A549 (cell line): Measurements from ENCODE around the gene IPO5. TPM values are rescaled to one million over a fixed set of nuclear protein-coding genes. Genes with fewer than 3 reads are reported as not detected.

Experiments
- ATAC-seq, 2 experiments: fragments of 200-7000 bp in 1 of 2; fragments of >200 bp in 1 of 2; cut with Nextera tagmentation in 1 of 2; cut with Tn5 transposase in 1 of 2; 3 replicates each; pipeline versions ENCODE4 v1.8.0 to v1.9.1; 2018 to 2020; ENCODE audit warnings: mild to moderate bottlenecking in 1 of 2, moderate library complexity in 1 of 2
- CTCF ChIA-PET: fragments of 300-600 bp; sonication (Branson Sonifier 250); formaldehyde crosslinking; extraction: SDS; loops from one replicate; lab custom pipeline; 2021; ENCODE audit warnings: antibody characterized with exemption, inconsistent platforms; lab: Yijun Ruan, JAX
- POLR2A ChIA-PET: fragments of 350-600 bp; formaldehyde crosslinking; extraction: SDS; loops from one replicate; lab custom pipeline; 2021; ENCODE audit warnings: antibody characterized with exemption, inconsistent platforms; lab: Yijun Ruan, JAX
- DNase-seq, 2 experiments: peaks; one replicate each; pipeline versions ENCODE4 v3.0.0 to v3.0.0-alpha.2; 2011 to 2016; ENCODE audit warnings: low read depth in 1 of 2, low spot score in 1 of 2
- FAIRE-seq: peaks from 2 replicates; lab custom pipeline; 2011; peaks lifted over from hg19 to GRCh38; lab: Jason Lieb, UNC
- H3K27ac ChIP-seq, 2 experiments: fragments of >200 bp; sonication (Bioruptor Twin); formaldehyde crosslinking; 3 replicates each; pipeline ENCODE4 v1.5.1; 2016 to 2017
- H3K4me1 ChIP-seq: fragments of >200 bp; sonication (Bioruptor Twin); formaldehyde crosslinking; 3 replicates; pipeline ENCODE4 v1.6.1; 2016
- H3K4me2 ChIP-seq: fragments of >200 bp; sonication (Bioruptor Twin); formaldehyde crosslinking; 3 replicates; pipeline ENCODE4 v1.6.1; 2016
- H3K4me3 ChIP-seq: fragments of >200 bp; sonication (Bioruptor Twin); formaldehyde crosslinking; 3 replicates; pipeline ENCODE4 v1.5.1; 2016
- H3K9me3 ChIP-seq: fragments of >200 bp; sonication (Bioruptor Twin); formaldehyde crosslinking; 3 replicates; pipeline ENCODE4 v1.6.1; 2016
- BHLHE40 ChIP-seq: IDR thresholded peaks from 2 replicates; pipeline ENCODE4 v1.6.1; 2012; ENCODE audit warnings: low read depth, low read length, inconsistent platforms
- CTCF ChIP-seq: fragments of >200 bp; sonication (Bioruptor Twin); formaldehyde crosslinking; IDR thresholded peaks from 3 replicates; pipeline ENCODE4 v1.5.1; 2016
- EHMT2 ChIP-seq: fragments of 200-600 bp; sonication (generic); IDR thresholded peaks from 2 replicates; pipeline ENCODE4 v1.6.1; 2016; ENCODE audit warnings: antibody characterized with exemption, low read depth, mild to moderate bottlenecking, moderate library complexity
- ELK1 ChIP-seq: fragments of 150-350 bp; IDR thresholded peaks from 2 replicates; pipeline ENCODE4 v1.6.1; 2014; ENCODE audit warnings: low read depth, mild to moderate bottlenecking, low read length
- EP300 ChIP-seq, 2 experiments: fragments of >200 bp; sonication (Bioruptor Twin); formaldehyde crosslinking; IDR thresholded peaks; 2 replicates in 1 of 2; 3 replicates in 1 of 2; pipeline ENCODE4 v1.6.1; 2016 to 2017
- ESRRA ChIP-seq: fragments of 150-350 bp; IDR thresholded peaks from 2 replicates; pipeline ENCODE4 v1.6.1; 2014; ENCODE audit warnings: mild to moderate bottlenecking, low read length, borderline replicate concordance
- GATA3 ChIP-seq: IDR thresholded peaks from 2 replicates; pipeline ENCODE4 v1.6.1; 2012; ENCODE audit warnings: borderline replicate concordance
- HOXB13 ChIP-seq: fragments of 250-450 bp; sonication (Bioruptor Pico); IDR thresholded peaks from 2 replicates; pipeline ENCODE4 v1.5.0; 2020; ENCODE audit warnings: low read depth, mild to moderate bottlenecking, moderate library complexity
- JUNB ChIP-seq: fragments of >200 bp; sonication (Bioruptor Twin); formaldehyde crosslinking; IDR thresholded peaks from 2 replicates; pipeline ENCODE4 v1.6.1; 2016
- KDM5A ChIP-seq: fragments of 200-600 bp; sonication (generic); IDR thresholded peaks from 2 replicates; pipeline ENCODE4 v1.6.1; 2016; ENCODE audit warnings: antibody characterized with exemption, mild to moderate bottlenecking
- NPAS2 ChIP-seq: fragments of 250-450 bp; sonication (Bioruptor Pico); IDR thresholded peaks from 2 replicates; pipeline ENCODE4 v1.8.0; 2022; ENCODE audit warnings: mild to moderate bottlenecking, moderate library complexity, borderline replicate concordance
- NR3C1 ChIP-seq: fragments of >200 bp; sonication (Bioruptor Twin); formaldehyde crosslinking; IDR thresholded peaks from 3 replicates; pipeline ENCODE4 v1.6.1; 2017
- RAD21 ChIP-seq, 2 experiments: fragments of >200 bp in 1 of 2; sonication (Bioruptor Twin) in 1 of 2; formaldehyde crosslinking in 1 of 2; IDR thresholded peaks in 1 of 2; conservative IDR thresholded peaks in 1 of 2; 2 replicates in 1 of 2; 3 replicates in 1 of 2; pipeline ENCODE4 v1.6.1; 2012 to 2018; ENCODE audit warnings: inconsistent platforms in 1 of 2
- RFX5 ChIP-seq: fragments of 450-650 bp; IDR thresholded peaks from 2 replicates; pipeline ENCODE4 v1.7.1; 2014; ENCODE audit warnings: antibody characterized with exemption, mild to moderate bottlenecking, moderate library complexity
- SMC3 ChIP-seq: fragments of >200 bp; sonication (Bioruptor Twin); formaldehyde crosslinking; IDR thresholded peaks from 3 replicates; pipeline ENCODE4 v1.6.1; 2018; ENCODE audit warnings: inconsistent platforms
- ZC3H11A ChIP-seq: fragments of 450-650 bp; IDR thresholded peaks from 2 replicates; pipeline ENCODE4 v1.6.1; 2014; ENCODE audit warnings: antibody characterized with exemption, mild to moderate bottlenecking
- ZNF302 ChIP-seq: fragments of 250-450 bp; sonication (Bioruptor Pico); IDR thresholded peaks from 2 replicates; pipeline ENCODE4 v1.9.0; 2021; ENCODE audit warnings: inconsistent platforms, mild to moderate bottlenecking, moderate library complexity
- WGBS: methylation state at CpG from one replicate; pipeline ENCODE4 v1.1.6; 2017; ENCODE audit errors: missing lambda C conversion rate; 5-methylcytosine and 5-hydroxymethylcytosine counted together
- polyA plus RNA-seq, 4 experiments: library from polyadenylated mRNA; depleted of rRNA in 3 of 4; stranded (reverse); fragments of >200 nt; fragmentation: RNase III in 1 of 4; extraction: RNeasy Plus Mini Kit Qiagen cat#74134 plus additional on column Dnase treatment in 1 of 4; gene quantifications; 2 replicates in 3 of 4; 3 replicates in 1 of 4; pipeline ENCODE4 v1.2.3, GENCODE V29; 2011 to 2017
- TF ChIP-seq, protein P1 (sequence below): fragments of >200 bp; sonication (Bioruptor Twin); formaldehyde crosslinking; IDR thresholded peaks from 3 replicates; pipeline ENCODE4 v1.6.1; 2016
- TF ChIP-seq, protein P2 (sequence below): fragments of >200 bp; sonication (Bioruptor Twin); formaldehyde crosslinking; IDR thresholded peaks from 2 replicates; pipeline ENCODE4 v1.6.1; 2016

Gene IPO5
- polyA plus RNA-seq, 2 of the 4 experiments (the other 2 are of a cell fraction), result 98.4 to 166 TPM

DNA sequence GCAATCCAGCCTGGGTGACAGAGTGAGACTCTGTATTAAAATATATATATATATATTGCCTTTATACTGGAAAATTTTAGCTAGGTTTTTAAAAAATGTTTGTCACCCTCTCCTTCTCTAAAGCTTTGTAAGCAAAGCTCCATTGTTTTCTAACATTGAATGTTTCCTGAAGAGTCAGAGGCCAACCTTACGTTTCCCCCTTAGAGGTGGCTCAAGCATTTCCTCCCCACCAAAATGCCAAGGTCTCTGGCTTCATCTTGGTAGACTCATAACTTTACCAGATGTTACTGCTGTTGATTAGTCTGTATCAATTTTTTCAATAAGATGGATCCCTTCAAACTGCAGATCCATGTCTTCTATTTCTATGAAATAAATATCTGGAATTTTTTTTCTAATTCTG, 25.2 kb upstream of the IPO5 start:
- Histone ChIP-seq H3K4me1 (no peaks in the 10 kb centered on the region), H3K4me3 (no peak overlapping the region), H3K9me3 (no peaks in the 10 kb centered on the region), H3K27ac (no peak overlapping the region), H3K4me2 (no peak overlapping the region)
- ATAC-seq (no peak), FAIRE-seq (no peak)
- CTCF ChIA-PET, result interaction anchor here (1.3 kb wide), 1 partner anchor 10 kb away, joined by 3 read pairs; no protein-coding TSS in a partner anchor
- TF ChIP-seq BHLHE40 (no peak), ELK1 (no peak)
- TF ChIP-seq, all 56 proteins: peak for 0
- DNase-seq, result no peak
- POLR2A ChIA-PET, result no interaction called here
- 100% methylated on average over 1 of the region's 1 CpG for WGBS

GRCh38 chr13:97932036-97932435, 21.4 kb upstream of the IPO5 start:
- ChIA-PET CTCF (interaction anchor here (0.6 kb wide), 1 partner anchor 793 kb away, joined by 4 read pairs; no protein-coding TSS in a partner anchor), POLR2A (no interaction called here)
- no peak overlapping the region for H3K4me3 ChIP-seq
- TF ChIP-seq GATA3 (no peak), EHMT2 (no peak)
- no peak for ATAC-seq
- no peak for DNase-seq
- H3K27ac ChIP-seq, result no peak overlapping the region
- WGBS, result 80% methylated on average over 3 of the region's 5 CpGs
- H3K9me3 ChIP-seq, result no peaks in the 10 kb centered on the region
- no peak overlapping the region for H3K4me2 ChIP-seq
- no peaks in the 10 kb centered on the region for H3K4me1 ChIP-seq
- no peak for FAIRE-seq

DNA sequence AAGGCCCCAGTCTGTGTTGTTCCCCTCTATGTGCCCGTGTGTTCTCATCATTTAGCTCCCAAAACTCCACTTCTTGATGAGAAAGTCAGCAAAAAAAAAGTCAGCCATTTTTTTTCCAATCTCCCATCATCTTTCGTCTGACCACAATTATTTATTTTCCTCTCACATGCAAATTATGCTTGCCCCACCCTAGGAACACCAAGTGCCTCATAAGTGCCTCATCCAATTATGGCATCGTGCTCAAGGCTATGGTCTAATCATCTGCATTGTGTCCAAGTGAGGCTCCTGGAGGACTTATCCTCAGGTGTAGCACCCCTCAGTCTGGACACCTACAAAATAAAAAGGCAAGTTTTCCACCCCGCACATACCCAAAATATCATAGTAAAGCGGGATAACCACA, 20.8 kb upstream of the IPO5 start:
- ChIA-PET CTCF (no interaction called here), POLR2A (no interaction called here)
- no peak overlapping the region for H3K4me2 ChIP-seq
- ATAC-seq (no peak), FAIRE-seq (no peak), DNase-seq (no peak)
- 65% methylated on average over 5 of the region's 5 CpGs for WGBS
- H3K9me3 ChIP-seq, result no peaks in the 10 kb centered on the region
- no peaks in the 10 kb centered on the region for H3K4me1 ChIP-seq
- no peak overlapping the region for H3K4me3 ChIP-seq
- TF ChIP-seq KDM5A, result no peak
- TF ChIP-seq NPAS2, result no peak
- TF ChIP-seq RFX5, result no peak
- no peak for TF ChIP-seq ZNF302 (CRISPR knock-in tag)
- H3K27ac ChIP-seq, result no peak overlapping the region

GRCh38 chr13:97933776-97934175, 19.7 kb upstream of the IPO5 start:
- FAIRE-seq, result no peak
- POLR2A ChIA-PET, result no interaction called here

More at GRCh38 chr13:97933776-97934175, 19.7 kb upstream of the IPO5 start:
- CTCF ChIA-PET, result interaction anchor here (0.9 kb wide), 1 partner anchor 22 kb away, joined by 3 read pairs; no protein-coding TSS in a partner anchor
- TF ChIP-seq RFX5, result no peak
- TF ChIP-seq, protein P1, sequence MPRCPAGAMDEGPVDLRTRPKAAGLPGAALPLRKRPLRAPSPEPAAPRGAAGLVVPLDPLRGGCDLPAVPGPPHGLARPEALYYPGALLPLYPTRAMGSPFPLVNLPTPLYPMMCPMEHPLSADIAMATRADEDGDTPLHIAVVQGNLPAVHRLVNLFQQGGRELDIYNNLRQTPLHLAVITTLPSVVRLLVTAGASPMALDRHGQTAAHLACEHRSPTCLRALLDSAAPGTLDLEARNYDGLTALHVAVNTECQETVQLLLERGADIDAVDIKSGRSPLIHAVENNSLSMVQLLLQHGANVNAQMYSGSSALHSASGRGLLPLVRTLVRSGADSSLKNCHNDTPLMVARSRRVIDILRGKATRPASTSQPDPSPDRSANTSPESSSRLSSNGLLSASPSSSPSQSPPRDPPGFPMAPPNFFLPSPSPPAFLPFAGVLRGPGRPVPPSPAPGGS, result no peak
- TF ChIP-seq, protein P2, sequence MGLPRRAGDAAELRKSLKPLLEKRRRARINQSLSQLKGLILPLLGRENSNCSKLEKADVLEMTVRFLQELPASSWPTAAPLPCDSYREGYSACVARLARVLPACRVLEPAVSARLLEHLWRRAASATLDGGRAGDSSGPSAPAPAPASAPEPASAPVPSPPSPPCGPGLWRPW, result no peak
- TF ChIP-seq HOXB13 (CRISPR knock-in tag), result no peak
- TF ChIP-seq NR3C1, result no peak
- no peak for TF ChIP-seq EP300 (IDR thresholded peaks at IDR 0.05)
- TF ChIP-seq JUNB, result no peak
- no peak for TF ChIP-seq CTCF
- TF ChIP-seq RAD21 (conservative IDR thresholded peaks at IDR 0.05 in 1 of 2, IDR thresholded peaks at IDR 0.05 in 1 of 2), result no peak
- no peak for TF ChIP-seq ZC3H11A
- TF ChIP-seq SMC3, result no peak
- no peak for TF ChIP-seq ESRRA
- no peak for DNase-seq
- no peak overlapping the region for H3K4me2 ChIP-seq
- H3K27ac ChIP-seq, result no peak overlapping the region
- H3K4me3 ChIP-seq, result no peak overlapping the region
- ATAC-seq, result no peak
- no peaks in the 10 kb centered on the region for H3K9me3 ChIP-seq
- H3K4me1 ChIP-seq, result no peaks in the 10 kb centered on the region
